DOHH2 (cell line): ENCODE data around the gene HLTF.

Source experiments
- CTCF ChIP-seq: fragments of 200-600 bp; sonication (generic); IDR thresholded peaks from one replicate; pipeline ENCODE4 v1.5.1; 2014; ENCODE audit warnings: antibody characterized with exemption, mild to moderate bottlenecking, low read depth, low read length; ENCODE audit not compliant: poor library complexity, severe bottlenecking
- EZH2phosphoT487 ChIP-seq: fragments of 200-600 bp; sonication (generic); IDR thresholded peaks from 2 replicates; pipeline ENCODE4 v1.6.1; 2017; ENCODE audit warnings: borderline replicate concordance, mild to moderate bottlenecking, antibody characterized with exemption, low read length, moderate library complexity, mixed read lengths

- TF ChIP-seq CTCF (no peak), EZH2phosphoT487 (no peak)
Observed at GRCh38 chr3:149086232-149086988, at the start of gene HLTF.
